HepG2 (cell line): ENCODE measurements around the gene HRH3. TPM values are rescaled to one million over a fixed set of nuclear protein-coding genes. Genes with fewer than 3 reads are reported as not detected.

Source experiments
- ATAC-seq: fragments of 200-7000 bp; cut with Tn5 transposase; 3 replicates; pipeline ENCODE4 v1.9.1; 2020; ENCODE audit warnings: mild to moderate bottlenecking, moderate library complexity
- BruUV-seq: library from RNA; stranded (reverse); fragments of 400-500 nt; replicated peaks from 2 replicates; lab custom pipeline; 2021; lab: Mats Ljungman, UMichigan
- CTCF ChIA-PET: fragments of 300-600 bp; formaldehyde crosslinking; extraction: SDS; loops from one replicate; lab custom pipeline; 2021; ENCODE audit warnings: low total read pairs, inconsistent platforms, low intra/inter-chr PET ratio; lab: Yijun Ruan, JAX
- POLR2A ChIA-PET: fragments of 350-600 bp; sonication (Branson Sonifier 250); formaldehyde crosslinking; loops from one replicate; lab custom pipeline; 2020; ENCODE audit warnings: antibody characterized with exemption, inconsistent platforms; lab: Yijun Ruan, JAX
- DNase-seq: peaks from one replicate; pipeline ENCODE4 v3.0.0-alpha.2; 2015; ENCODE audit warnings: low spot score
- FAIRE-seq: peaks from 3 replicates; lab custom pipeline; 2011; peaks lifted over from hg19 to GRCh38; lab: Jason Lieb, UNC
- H2AFZ ChIP-seq: one replicate; pipeline ENCODE4 v1.6.1; 2011; ENCODE audit warnings: low read length, inconsistent platforms
- H3K27ac ChIP-seq: fragments of 300-600 bp; 3 replicates; pipeline ENCODE4 v1.8.0; 2011; ENCODE audit warnings: mixed run types, mild to moderate bottlenecking, mixed read lengths, low read length, inconsistent platforms; ENCODE audit not compliant: insufficient read depth; ENCODE audit errors: extremely low read length
- H3K27me3 ChIP-seq, 2 experiments: fragments of 200-600 bp in 1 of 2; 2 replicates in 1 of 2; 3 replicates in 1 of 2; pipeline versions ENCODE4 v1.6.0 to v1.8.0; 2011; ENCODE audit warnings: low read length in 2 of 2, mild to moderate bottlenecking in 2 of 2, moderate library complexity in 2 of 2, inconsistent platforms in 1 of 2; ENCODE audit not compliant: insufficient read depth in 2 of 2, control insufficient read depth in 1 of 2
- H3K36me3 ChIP-seq, 2 experiments: fragments of 200-600 bp in 1 of 2; replicated peaks in 1 of 2; 2 replicates in 1 of 2; 3 replicates in 1 of 2; pipeline versions ENCODE4 v1.5.1 to v1.8.0; 2011; ENCODE audit warnings: low read length in 2 of 2, inconsistent platforms in 1 of 2; ENCODE audit not compliant: insufficient read depth in 2 of 2, control insufficient read depth in 1 of 2
- H3K4me1 ChIP-seq: 2 replicates; pipeline ENCODE4 v1.5.1; 2012; ENCODE audit warnings: low read length, inconsistent platforms; ENCODE audit not compliant: insufficient read depth
- H3K4me2 ChIP-seq: 2 replicates; pipeline ENCODE4 v1.6.0; 2011; ENCODE audit warnings: low read depth, low read length, inconsistent platforms
- H3K4me3 ChIP-seq, 3 experiments: fragments of 200-600 bp in 1 of 3; sonication (generic), shearing (Covaris generic) in 1 of 3; replicated peaks in 1 of 3; 2 replicates each; pipeline ENCODE4 v1.5.1; 2011 to 2016; ENCODE audit warnings: low read length in 3 of 3, inconsistent platforms in 2 of 3, low read depth in 2 of 3, mild to moderate bottlenecking in 2 of 3, control low read depth in 1 of 3, mixed read lengths in 1 of 3; ENCODE audit not compliant: insufficient read depth in 1 of 3
- H3K79me2 ChIP-seq: one replicate; pipeline ENCODE4 v1.6.1; 2011; ENCODE audit warnings: low read length, inconsistent platforms; ENCODE audit not compliant: insufficient read depth
- H3K9ac ChIP-seq: 2 replicates; pipeline ENCODE4 v1.6.0; 2011; ENCODE audit warnings: mild to moderate bottlenecking, low read depth, low read length, inconsistent platforms; ENCODE audit not compliant: insufficient read depth
- H3K9me3 ChIP-seq: 2 replicates; pipeline ENCODE4 v1.5.1; 2012; ENCODE audit warnings: mild to moderate bottlenecking, low read length
- H4K20me1 ChIP-seq: 2 replicates; pipeline ENCODE4 v1.6.0; 2011; ENCODE audit warnings: inconsistent platforms, mild to moderate bottlenecking, low read length, moderate library complexity; ENCODE audit not compliant: insufficient read depth
- AGO2 ChIP-seq: fragments of 200-400 bp; formaldehyde crosslinking; optimal IDR thresholded peaks from 2 replicates; pipeline ENCODE3; 2017; ENCODE audit warnings: mild to moderate bottlenecking, low read depth, low read length, moderate library complexity
- HHEX ChIP-seq: IDR thresholded peaks from 2 replicates; pipeline ENCODE4 v1.6.1; 2016; ENCODE audit warnings: control low read depth
- PHF21A ChIP-seq: sonication (generic); formaldehyde crosslinking; IDR thresholded peaks from 2 replicates; pipeline ENCODE4 v1.5.0; 2020; ENCODE audit warnings: mild to moderate bottlenecking, missing genetic modification reagents
- POLR2AphosphoS5 ChIP-seq: IDR thresholded peaks from 2 replicates; pipeline ENCODE4 v1.6.1; 2012; ENCODE audit warnings: low read depth, low read length
- ZNF121 ChIP-seq: sonication (generic); formaldehyde crosslinking; IDR thresholded peaks from 2 replicates; pipeline ENCODE4 v1.5.0; 2020; ENCODE audit warnings: mild to moderate bottlenecking, missing genetic modification reagents
- ZNF572 ChIP-seq: sonication (generic); formaldehyde crosslinking; IDR thresholded peaks from 2 replicates; pipeline ENCODE4 v1.5.1; 2020; ENCODE audit warnings: mild to moderate bottlenecking, missing genetic modification reagents
- WGBS: methylation state at CpG from one replicate; pipeline ENCODE4 v1.1.6; 2017; ENCODE audit warnings: low lambda C conversion rate; 5-methylcytosine and 5-hydroxymethylcytosine counted together
- in situ Hi-C: cut with HindIII; loops from 2 replicates; pipeline ENCODE4 v1.10.0; 2017; ENCODE audit warnings: low pct_unique_long_range_greater_than_20kb; ENCODE audit not compliant: extremely low pct_ligation_motif_present
- intact Hi-C: fragments of 100-400 bp; cut with micrococcal nuclease; formaldehyde crosslinking; loops from one replicate; pipeline ENCODE4 v1.10.0; 2022; ENCODE audit not compliant: unreplicated experiment
- polyA plus RNA-seq, 8 experiments: library from polyadenylated mRNA; depleted of rRNA in 3 of 8; stranded (reverse) in 7 of 8; unstranded in 1 of 8; fragments of >200 nt; fragmentation: Illumina TruSeq in 4 of 8; extraction: Trizol in 4 of 8; gene quantifications; 2 replicates each; pipeline versions ENCODE4 v1.2.1 to v1.2.3, GENCODE V29; 2011 to 2016; ENCODE audit warnings: low read depth in 4 of 8, missing spikeins in 1 of 8, mixed read lengths in 1 of 8; ENCODE audit not compliant: insufficient read depth in 1 of 8
- total RNA-seq, 5 experiments: library from RNA; depleted of rRNA; stranded (reverse); fragments of >200 nt; fragmentation: Illumina TruSeq; extraction: Trizol; gene quantifications; 2 replicates each; pipeline ENCODE4 v1.2.3, GENCODE V29; 2016; ENCODE audit warnings: low read depth in 1 of 5
- TF ChIP-seq, protein P1 (sequence below): sonication (generic); formaldehyde crosslinking; IDR thresholded peaks from 2 replicates; pipeline ENCODE4 v1.4.0; 2020; ENCODE audit warnings: mild to moderate bottlenecking, missing genetic modification reagents, borderline replicate concordance
- TF ChIP-seq, protein P2 (sequence below): sonication (generic); formaldehyde crosslinking; IDR thresholded peaks from 2 replicates; pipeline ENCODE4 v1.5.1; 2020; ENCODE audit warnings: mild to moderate bottlenecking, missing genetic modification reagents, moderate library complexity
- TF ChIP-seq, protein P3 (sequence below): sonication (generic); formaldehyde crosslinking; IDR thresholded peaks from 2 replicates; pipeline ENCODE4 v1.8.0; 2022; ENCODE audit warnings: missing genetic modification reagents, low read depth, mild to moderate bottlenecking, borderline replicate concordance
- TF ChIP-seq, protein P4 (sequence below): sonication (generic); formaldehyde crosslinking; IDR thresholded peaks from 2 replicates; pipeline ENCODE4 v1.5.0; 2020; ENCODE audit warnings: mild to moderate bottlenecking, missing genetic modification reagents

Gene HRH3
- total and polyA plus RNA-seq, 2 of the 13 experiments (the other 11 are each of a cell fraction or from before 2014, with no cell fraction given): 0.18 TPM; not detected in 1

DNA sequence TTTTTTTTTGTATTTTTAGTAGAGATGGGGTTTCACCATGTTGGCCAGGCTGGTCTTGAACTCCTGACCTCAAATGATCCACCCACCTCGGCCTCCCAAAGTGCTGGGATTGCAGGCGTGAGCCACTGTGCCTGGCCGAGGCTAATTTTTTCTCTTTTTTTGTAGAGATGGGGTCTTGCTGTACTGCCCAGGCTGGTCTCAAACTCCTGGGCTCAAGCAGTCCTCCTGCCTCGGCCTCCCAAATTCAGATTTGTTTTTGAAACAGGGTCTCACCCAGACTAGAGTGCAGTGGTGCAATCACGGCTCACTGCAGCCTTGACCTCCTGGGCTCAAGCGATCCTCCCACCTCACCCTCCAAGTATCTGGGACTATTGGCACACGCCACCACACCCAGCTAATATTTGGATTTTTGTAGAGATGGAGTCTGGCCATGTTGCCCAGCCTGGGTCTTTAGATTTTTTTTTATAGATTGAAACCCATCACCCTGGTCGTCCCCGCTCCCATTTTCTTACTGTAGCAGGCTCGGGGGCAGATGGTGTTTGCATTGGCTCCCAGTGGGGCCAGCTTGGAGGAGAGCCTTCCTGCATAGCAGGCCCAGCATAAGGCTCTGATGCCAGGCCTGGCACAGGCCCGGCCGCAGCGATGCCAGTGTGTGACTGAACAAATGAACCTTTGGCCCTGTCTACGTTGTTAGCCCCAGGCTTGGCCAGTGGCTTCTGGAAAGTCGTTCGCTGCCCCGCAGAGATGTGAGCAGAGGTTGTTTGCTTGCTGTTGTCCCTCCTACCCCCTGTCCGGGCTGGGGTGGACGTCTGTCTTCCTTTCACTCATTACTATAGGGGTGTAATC lies 41.5 kb downstream of the HRH3 start:
- intact Hi-C loops (no loop called here), in situ Hi-C loops (no loop called here)
- BruUV-seq: no TSS peak
- H3K36me3 ChIP-seq: peaks cover 26 to 37% of the 10 kb centered on the region in 2 experiments
- TF ChIP-seq ZNF572 (CRISPR knock-in tag): 0 out of 2 replicates have a peak, but pooled peaks have one; percentile 26
- TF ChIP-seq AGO2: peak; percentile 54
- no peak for TF ChIP-seq PHF21A (CRISPR knock-in tag)
- 0 out of 2 replicates have a peak, but pooled peaks have one; percentile 17 for TF ChIP-seq POLR2AphosphoS5
- TF ChIP-seq, protein P1, sequence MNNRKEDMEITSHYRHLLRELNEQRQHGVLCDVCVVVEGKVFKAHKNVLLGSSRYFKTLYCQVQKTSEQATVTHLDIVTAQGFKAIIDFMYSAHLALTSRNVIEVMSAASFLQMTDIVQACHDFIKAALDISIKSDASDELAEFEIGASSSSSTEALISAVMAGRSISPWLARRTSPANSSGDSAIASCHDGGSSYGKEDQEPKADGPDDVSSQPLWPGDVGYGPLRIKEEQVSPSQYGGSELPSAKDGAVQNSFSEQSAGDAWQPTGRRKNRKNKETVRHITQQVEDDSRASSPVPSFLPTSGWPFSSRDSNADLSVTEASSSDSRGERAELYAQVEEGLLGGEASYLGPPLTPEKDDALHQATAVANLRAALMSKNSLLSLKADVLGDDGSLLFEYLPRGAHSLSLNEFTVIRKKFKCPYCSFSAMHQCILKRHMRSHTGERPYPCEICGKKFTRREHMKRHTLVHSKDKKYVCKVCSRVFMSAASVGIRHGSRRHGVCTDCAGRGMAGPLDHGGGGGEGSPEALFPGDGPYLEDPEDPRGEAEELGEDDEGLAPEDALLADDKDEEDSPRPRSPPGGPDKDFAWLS (CRISPR knock-in tag): no peak
- TF ChIP-seq HHEX (CRISPR knock-in tag): no peak
- TF ChIP-seq, protein P2, sequence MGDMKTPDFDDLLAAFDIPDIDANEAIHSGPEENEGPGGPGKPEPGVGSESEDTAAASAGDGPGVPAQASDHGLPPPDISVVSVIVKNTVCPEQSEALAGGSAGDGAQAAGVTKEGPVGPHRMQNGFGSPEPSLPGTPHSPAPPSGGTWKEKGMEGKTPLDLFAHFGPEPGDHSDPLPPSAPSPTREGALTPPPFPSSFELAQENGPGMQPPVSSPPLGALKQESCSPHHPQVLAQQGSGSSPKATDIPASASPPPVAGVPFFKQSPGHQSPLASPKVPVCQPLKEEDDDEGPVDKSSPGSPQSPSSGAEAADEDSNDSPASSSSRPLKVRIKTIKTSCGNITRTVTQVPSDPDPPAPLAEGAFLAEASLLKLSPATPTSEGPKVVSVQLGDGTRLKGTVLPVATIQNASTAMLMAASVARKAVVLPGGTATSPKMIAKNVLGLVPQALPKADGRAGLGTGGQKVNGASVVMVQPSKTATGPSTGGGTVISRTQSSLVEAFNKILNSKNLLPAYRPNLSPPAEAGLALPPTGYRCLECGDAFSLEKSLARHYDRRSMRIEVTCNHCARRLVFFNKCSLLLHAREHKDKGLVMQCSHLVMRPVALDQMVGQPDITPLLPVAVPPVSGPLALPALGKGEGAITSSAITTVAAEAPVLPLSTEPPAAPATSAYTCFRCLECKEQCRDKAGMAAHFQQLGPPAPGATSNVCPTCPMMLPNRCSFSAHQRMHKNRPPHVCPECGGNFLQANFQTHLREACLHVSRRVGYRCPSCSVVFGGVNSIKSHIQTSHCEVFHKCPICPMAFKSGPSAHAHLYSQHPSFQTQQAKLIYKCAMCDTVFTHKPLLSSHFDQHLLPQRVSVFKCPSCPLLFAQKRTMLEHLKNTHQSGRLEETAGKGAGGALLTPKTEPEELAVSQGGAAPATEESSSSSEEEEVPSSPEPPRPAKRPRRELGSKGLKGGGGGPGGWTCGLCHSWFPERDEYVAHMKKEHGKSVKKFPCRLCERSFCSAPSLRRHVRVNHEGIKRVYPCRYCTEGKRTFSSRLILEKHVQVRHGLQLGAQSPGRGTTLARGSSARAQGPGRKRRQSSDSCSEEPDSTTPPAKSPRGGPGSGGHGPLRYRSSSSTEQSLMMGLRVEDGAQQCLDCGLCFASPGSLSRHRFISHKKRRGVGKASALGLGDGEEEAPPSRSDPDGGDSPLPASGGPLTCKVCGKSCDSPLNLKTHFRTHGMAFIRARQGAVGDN (CRISPR knock-in tag): no peak
- TF ChIP-seq ZNF121: peak; percentile 86
- TF ChIP-seq, protein P3, sequence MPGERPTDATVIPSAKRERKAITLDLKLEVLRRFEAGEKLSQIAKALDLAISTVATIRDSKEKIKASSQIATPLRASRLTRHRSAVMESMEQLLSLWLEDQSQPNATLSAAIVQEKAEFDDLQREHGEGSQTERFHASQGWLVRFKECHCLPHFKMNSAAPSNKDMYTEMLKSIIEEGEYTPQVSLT (CRISPR knock-in tag): no peak
- TF ChIP-seq, protein P4, sequence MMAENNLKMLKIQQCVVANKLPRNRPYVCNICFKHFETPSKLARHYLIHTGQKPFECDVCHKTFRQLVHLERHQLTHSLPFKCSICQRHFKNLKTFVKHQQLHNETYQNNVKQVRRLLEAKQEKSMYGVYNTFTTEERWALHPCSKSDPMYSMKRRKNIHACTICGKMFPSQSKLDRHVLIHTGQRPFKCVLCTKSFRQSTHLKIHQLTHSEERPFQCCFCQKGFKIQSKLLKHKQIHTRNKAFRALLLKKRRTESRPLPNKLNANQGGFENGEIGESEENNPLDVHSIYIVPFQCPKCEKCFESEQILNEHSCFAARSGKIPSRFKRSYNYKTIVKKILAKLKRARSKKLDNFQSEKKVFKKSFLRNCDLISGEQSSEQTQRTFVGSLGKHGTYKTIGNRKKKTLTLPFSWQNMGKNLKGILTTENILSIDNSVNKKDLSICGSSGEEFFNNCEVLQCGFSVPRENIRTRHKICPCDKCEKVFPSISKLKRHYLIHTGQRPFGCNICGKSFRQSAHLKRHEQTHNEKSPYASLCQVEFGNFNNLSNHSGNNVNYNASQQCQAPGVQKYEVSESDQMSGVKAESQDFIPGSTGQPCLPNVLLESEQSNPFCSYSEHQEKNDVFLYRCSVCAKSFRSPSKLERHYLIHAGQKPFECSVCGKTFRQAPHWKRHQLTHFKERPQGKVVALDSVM (CRISPR knock-in tag): peak; percentile 37; the same call in 1 of the 2 replicates
- ChIA-PET CTCF (no interaction called here), POLR2A (no interaction called here)
- H3K4me3 ChIP-seq: no peak overlapping the region
- peaks cover 13% of the 10 kb centered on the region for H3K79me2 ChIP-seq
- no peak for FAIRE-seq
- H4K20me1 ChIP-seq: no peaks in the 10 kb centered on the region
- 88% methylated on average over 19 of the region's 19 CpGs for WGBS
- DNase-seq: no peak
- H2AFZ ChIP-seq: no peak overlapping the region
- no peaks in the 10 kb centered on the region for H3K9me3 ChIP-seq
- no peaks in the 10 kb centered on the region; a peak in 2 of 5 replicates for H3K27me3 ChIP-seq
- no peak overlapping the region for H3K27ac ChIP-seq
- no peak overlapping the region for H3K4me2 ChIP-seq
- H3K9ac ChIP-seq: no peak overlapping the region
- no peak for ATAC-seq
- H3K4me1 ChIP-seq: peaks cover 8% of the 10 kb centered on the region
